ENCODE data around the gene GGNBP2. TPM values are rescaled to one million over a fixed set of nuclear protein-coding genes. Genes with fewer than 3 reads are reported as not detected.

The GGNBP2 gene
- polyA plus RNA-seq, 1 experiment: 73.7 TPM

DNA sequence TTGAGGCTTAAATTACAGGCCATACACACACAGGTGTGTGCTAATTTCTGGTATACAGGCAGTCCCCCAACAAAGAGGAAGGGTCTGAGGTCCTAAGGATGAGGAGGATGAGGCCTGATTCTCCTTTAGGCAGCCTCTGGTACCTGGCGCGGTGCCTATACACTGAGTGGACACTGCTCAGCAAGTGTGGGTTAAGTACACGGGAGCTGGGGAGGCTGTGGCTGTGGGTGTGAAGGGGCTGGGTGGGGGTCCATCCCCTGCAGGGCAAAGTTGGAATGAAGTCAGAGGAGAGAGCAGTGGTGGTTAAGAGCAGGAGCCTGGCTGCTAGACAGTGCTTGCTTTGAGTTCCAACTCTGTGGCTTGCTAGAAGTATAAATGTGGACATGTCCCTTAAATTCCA, 67.6 kb downstream of the GGNBP2 start:
- Histone ChIP-seq H3K36me3 (ENCODE audit: control insufficient read depth, insufficient read depth, low read length) (peaks cover 4% of the 10 kb centered on the region), H3K4me3 (ENCODE audit: low read depth, low read length) (no peak overlapping the region), H3K27me3 (ENCODE audit: control insufficient read depth, insufficient read depth, low read length) (no peaks in the 10 kb centered on the region)
- DNase-seq (ENCODE audit: low read depth): no peak
- TF ChIP-seq CTCF (IDR thresholded peaks at IDR 0.05; ENCODE audit: insufficient read depth, low read depth, low read length): no peak
- CTCF ChIA-PET: interaction anchor here (1.1 to 2.4 kb wide), 2 partner anchors 10 to 17 kb away, joined by 5 to 17 read pairs; partner anchors contain the start of gene MRM1
- POLR2A ChIA-PET: no interaction called here

GRCh38 chr17:36613155-36613554, 68.4 kb downstream of the GGNBP2 start:
- Histone ChIP-seq H3K4me3 (ENCODE audit: low read depth, low read length) (no peak overlapping the region), H3K27me3 (ENCODE audit: control insufficient read depth, insufficient read depth, low read length) (no peaks in the 10 kb centered on the region), H3K36me3 (ENCODE audit: control insufficient read depth, insufficient read depth, low read length) (no peaks in the 10 kb centered on the region; the same call in 1 of the 2 replicates)
- ChIA-PET POLR2A (no interaction called here), CTCF (interaction anchor here (2.9 to 7.3 kb wide), 3 partner anchors 10 to 16 kb away, joined by 21 to 48 read pairs (median 37); partner anchors contain the start of gene MRM1)
- no peak for DNase-seq (ENCODE audit: low read depth)
- no peak for TF ChIP-seq CTCF (IDR thresholded peaks at IDR 0.05; ENCODE audit: insufficient read depth, low read depth, low read length)

GRCh38 chr17:36614081-36614480, 69.4 kb downstream of the GGNBP2 start:
- Histone ChIP-seq H3K36me3 (ENCODE audit: control insufficient read depth, insufficient read depth, low read length) (no peaks in the 10 kb centered on the region), H3K27me3 (ENCODE audit: control insufficient read depth, insufficient read depth, low read length) (no peaks in the 10 kb centered on the region), H3K4me3 (ENCODE audit: low read depth, low read length) (no peak overlapping the region)
- TF ChIP-seq CTCF (IDR thresholded peaks at IDR 0.05; ENCODE audit: insufficient read depth, low read depth, low read length): no peak
- POLR2A ChIA-PET: no interaction called here
- no peak for DNase-seq (ENCODE audit: low read depth)
- CTCF ChIA-PET: interaction anchor here (1.3 to 7.3 kb wide), 4 partner anchors 11 to 434 kb away, joined by 3 to 48 read pairs (median 29); partner anchors contain the start of gene MRM1

DNA sequence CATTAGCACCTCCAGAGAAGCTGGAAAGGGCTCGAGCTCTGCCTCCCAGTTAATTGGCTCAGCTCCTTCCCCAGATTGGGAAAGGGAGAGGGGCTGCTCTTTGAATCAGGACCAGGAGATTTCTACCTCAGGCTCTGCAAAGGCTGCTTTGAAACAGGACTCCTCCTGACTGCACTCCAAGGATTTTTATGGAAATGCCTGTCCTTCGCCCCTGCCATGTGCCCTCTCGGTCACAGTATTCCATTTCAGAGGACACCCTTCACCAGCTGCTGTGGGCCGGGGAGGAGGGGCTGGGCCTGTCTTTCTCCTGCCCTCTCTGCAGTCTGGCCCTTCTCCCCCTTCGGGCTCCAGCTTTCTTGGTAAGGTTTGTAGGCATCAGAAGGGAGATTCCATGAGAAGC, 70.2 kb downstream of the GGNBP2 start:
- DNase-seq (ENCODE audit: low read depth): no peak
- Histone ChIP-seq H3K4me3 (ENCODE audit: low read depth, low read length) (no peak overlapping the region), H3K27me3 (ENCODE audit: control insufficient read depth, insufficient read depth, low read length) (0 out of 2 replicates have a peak, but pooled peaks cover 2% of the 10 kb centered on the region), H3K36me3 (ENCODE audit: control insufficient read depth, insufficient read depth, low read length) (no peaks in the 10 kb centered on the region)
- CTCF ChIA-PET: interaction anchor here (1.3 to 7.3 kb wide), 4 partner anchors 11 to 433 kb away, joined by 3 to 48 read pairs (median 29); partner anchors contain the start of gene MRM1
- no peak for TF ChIP-seq CTCF (IDR thresholded peaks at IDR 0.05; ENCODE audit: insufficient read depth, low read depth, low read length)
- POLR2A ChIA-PET: no interaction called here

GRCh38 chr17:36616061-36617029, 71.6 kb downstream of the GGNBP2 start:
- CTCF ChIA-PET: interaction anchor here (0.6 to 7.3 kb wide), 6 partner anchors 10 to 432 kb away, joined by 3 to 48 read pairs (median 6); partner anchors contain the start of gene MRM1
- no peaks in the 10 kb centered on the region for H3K36me3 ChIP-seq (ENCODE audit: control insufficient read depth, insufficient read depth, low read length)
- POLR2A ChIA-PET: no interaction called here
- peaks cover 5% of the 10 kb centered on the region; the same call in 1 of the 2 replicates for H3K27me3 ChIP-seq (ENCODE audit: control insufficient read depth, insufficient read depth, low read length)
- no peak overlapping the region for H3K4me3 ChIP-seq (ENCODE audit: low read depth, low read length)
- DNase-seq (ENCODE audit: low read depth): no peak
- TF ChIP-seq CTCF (IDR thresholded peaks at IDR 0.05; ENCODE audit: insufficient read depth, low read depth, low read length): no peak
